G401 (cell line): ENCODE results near the gene IKZF3. TPM values are rescaled to one million over a fixed set of nuclear protein-coding genes. Genes with fewer than 3 reads are reported as not detected.
"Not testable (repeated sequence)": the region's sequence is repeated elsewhere in the genome, so short reads cannot be mapped to it uniquely, and the experiment has no call there.

Experiments used
- DNase-seq: peaks from one replicate; pipeline ENCODE4 v3.0.0-alpha.2; 2015; ENCODE audit warnings: low spot score
- in situ Hi-C: cut with HindIII; loops from 2 replicates; pipeline ENCODE4 v1.10.0; 2016; ENCODE audit warnings: low sequenced_read_pairs, mixed read lengths
- total RNA-seq: library from RNA; depleted of rRNA; stranded (reverse); fragments of >200 nt; shearing (Covaris generic); gene quantifications from 2 replicates; pipeline ENCODE4 v1.2.3, GENCODE V29; 2014

IKZF3 gene
- total RNA-seq, 1 experiment from 2014 or later = not detected

DNA sequence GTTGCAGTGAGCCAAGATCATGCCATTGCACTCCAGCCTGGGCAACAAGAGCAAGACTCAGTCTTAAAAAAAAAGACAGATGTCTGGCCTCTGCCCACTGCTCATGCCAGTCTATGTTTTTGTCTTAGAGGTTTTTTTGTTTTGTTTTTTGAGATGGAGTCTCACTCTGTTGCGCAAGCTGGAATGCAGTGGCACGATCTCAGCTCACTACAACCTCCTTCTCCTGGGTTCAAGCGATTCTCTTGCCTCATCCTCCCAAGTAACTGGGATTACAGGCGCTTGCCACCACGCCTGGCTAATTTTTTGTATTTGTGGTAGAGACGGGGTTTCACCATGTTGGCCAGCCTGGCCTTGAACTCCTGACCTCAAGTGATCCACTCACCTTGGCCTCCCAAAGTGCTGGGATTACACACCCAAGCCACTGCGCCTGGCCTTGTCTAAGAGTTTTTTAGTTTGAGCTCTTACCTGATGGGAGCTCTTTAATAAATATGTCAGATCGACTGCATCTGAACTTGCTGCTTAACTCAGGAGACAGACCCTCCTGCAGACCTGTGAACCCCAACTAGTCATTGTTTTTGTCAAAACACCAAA lies 115.6 kb downstream of the IKZF3 start:
- in situ Hi-C loops, DNase-seq: not testable (repeated sequence)

GRCh38 chr17:39747745-39748144 lies 116.4 kb downstream of the IKZF3 start:
- in situ Hi-C loops = no loop called here
- DNase-seq = no peak

DNA sequence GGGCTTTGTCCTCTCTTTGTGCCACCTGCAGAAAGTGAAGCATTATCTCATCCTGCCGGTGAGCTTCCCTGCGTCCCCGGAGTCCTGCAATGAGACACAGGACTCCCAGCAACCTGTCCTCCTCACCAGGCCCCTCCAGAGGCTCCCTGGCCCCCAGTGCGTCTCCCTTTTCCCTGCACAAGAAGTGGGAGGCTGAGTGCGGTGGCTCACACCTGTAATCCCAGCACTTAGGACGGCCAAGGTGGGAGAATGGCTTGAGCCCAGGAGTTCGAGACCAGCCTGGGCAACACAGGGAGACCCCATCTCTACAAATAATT lies 118.0 kb downstream of the IKZF3 start:
- in situ Hi-C loops = no loop called here
- no peak for DNase-seq

DNA sequence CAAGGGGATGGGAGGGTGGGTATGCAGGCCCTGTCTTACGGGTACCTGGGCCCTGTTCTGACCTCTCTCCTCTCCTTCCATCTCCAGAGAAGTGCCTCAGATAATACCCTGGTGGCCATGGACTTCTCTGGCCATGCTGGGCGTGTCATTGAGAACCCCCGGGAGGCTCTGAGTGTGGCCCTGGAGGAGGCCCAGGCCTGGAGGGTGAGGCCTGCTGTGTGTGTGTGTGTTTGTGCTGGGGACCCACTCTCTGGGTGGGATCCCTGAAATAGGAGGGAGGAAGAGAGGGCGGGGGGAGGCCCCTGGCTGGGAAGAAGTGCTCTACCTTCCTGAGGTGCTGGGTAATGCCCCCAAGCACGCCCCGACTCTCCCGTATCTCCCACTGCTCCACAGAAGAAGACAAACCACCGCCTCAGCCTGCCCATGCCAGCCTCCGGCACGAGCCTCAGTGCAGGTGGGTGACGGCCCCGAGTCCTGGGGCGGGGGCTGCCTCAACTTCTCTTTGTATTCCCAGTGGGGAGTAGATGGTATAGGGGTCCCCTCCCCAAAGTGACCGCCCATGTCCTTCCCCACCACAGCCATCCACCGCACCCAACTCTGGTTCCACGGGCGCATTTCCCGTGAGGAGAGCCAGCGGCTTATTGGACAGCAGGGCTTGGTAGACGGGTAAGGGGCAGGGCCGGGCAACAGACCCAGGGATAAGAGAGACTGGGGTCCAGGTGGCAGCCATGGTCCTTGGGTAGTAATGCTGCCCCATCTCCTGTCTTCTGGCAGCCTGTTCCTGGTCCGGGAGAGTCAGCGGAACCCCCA lies 118.6 kb downstream of the IKZF3 start:
- no peak for DNase-seq

GRCh38 chr17:39744836-39745215 lies 119.3 kb downstream of the IKZF3 start:
- DNase-seq = no peak
- in situ Hi-C loops = no loop called here

More for the DNA sequence above, 118.6 kb downstream of the IKZF3 start:
- in situ Hi-C loops = no loop called here

DNA sequence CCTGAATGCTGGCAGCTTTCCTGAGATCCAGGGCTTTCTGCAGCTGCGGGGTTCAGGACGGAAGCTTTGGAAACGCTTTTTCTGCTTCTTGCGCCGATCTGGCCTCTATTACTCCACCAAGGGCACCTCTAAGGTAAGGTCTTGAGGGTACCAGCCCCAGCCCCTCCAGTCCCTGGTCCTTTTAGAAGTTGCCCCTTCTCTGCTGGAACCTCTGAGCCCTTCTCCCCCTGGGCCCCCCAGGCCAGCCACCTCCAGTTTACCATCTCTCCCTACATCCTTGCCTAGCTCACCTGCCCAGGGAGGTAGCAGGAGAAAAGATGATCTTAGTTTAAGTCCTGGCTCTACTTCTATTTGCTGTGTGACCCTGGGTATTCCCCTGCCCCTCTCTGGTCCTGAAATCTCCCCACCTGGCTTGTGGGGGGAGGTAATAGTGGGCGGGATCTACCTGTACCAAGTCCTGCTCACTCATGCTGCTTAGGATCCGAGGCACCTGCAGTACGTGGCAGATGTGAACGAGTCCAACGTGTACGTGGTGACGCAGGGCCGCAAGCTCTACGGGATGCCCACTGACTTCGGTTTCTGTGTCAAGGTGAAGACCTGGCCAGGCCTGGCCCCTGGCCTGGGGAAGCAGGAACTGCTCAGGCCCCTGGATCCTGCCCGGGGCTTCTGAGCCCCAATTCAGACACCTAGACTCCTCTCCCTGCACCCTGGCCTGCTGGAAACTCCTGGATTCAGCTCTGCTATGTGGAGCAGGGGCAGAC lies 119.9 kb downstream of the IKZF3 start:
- no peak for DNase-seq
- in situ Hi-C loops = no loop called here

- DNase-seq = no peak
- in situ Hi-C loops = no loop called here
Measured at GRCh38 chr17:39742856-39743436, 121.2 kb downstream of the IKZF3 start.

GRCh38 chr17:39742126-39742855 lies 121.8 kb downstream of the IKZF3 start:
- in situ Hi-C loops = no loop called here
- DNase-seq = no peak

DNA sequence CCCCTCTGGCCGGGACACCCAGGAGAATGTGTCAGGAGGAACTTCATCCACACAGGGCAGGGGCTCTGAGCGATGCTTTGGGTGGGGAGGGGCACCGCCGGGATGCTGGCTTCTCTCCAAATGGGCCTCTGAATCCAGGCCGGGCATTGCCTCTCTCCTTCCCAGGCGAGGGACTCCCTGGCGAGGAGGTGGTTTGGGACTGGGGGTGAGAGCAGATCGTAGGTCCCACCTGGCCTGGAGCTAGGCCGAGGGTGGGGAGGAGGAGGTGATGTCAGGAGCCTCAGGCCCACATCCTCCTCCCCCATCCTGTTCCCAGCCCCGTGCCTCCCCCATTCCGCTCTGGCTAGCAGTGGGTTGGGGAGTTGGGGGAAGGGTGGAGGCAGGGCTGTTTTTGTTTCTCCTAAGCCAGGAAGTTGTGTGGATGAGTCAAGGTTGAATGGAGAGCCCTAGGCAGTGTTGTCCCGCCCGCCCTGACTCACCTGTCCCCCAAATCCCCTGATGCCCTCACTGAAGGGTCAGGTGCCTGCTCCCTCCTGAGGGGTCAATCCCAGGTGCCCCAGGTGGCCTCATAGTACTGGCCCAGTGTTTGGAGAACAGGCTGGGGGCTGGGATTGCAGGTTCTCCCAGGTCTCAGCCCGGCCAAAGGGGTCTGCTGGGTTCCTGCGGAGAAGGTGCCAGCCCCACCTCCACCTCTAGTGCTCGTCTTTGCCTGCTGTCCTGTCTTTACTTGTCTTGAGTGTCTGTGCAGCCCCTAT lies 123.6 kb downstream of the IKZF3 start:
- in situ Hi-C loops = no loop called here
- no peak for DNase-seq

GRCh38 chr17:39739885-39740356 lies 124.2 kb downstream of the IKZF3 start:
- peak; percentile 21 for DNase-seq
- in situ Hi-C loops = no loop called here

DNA sequence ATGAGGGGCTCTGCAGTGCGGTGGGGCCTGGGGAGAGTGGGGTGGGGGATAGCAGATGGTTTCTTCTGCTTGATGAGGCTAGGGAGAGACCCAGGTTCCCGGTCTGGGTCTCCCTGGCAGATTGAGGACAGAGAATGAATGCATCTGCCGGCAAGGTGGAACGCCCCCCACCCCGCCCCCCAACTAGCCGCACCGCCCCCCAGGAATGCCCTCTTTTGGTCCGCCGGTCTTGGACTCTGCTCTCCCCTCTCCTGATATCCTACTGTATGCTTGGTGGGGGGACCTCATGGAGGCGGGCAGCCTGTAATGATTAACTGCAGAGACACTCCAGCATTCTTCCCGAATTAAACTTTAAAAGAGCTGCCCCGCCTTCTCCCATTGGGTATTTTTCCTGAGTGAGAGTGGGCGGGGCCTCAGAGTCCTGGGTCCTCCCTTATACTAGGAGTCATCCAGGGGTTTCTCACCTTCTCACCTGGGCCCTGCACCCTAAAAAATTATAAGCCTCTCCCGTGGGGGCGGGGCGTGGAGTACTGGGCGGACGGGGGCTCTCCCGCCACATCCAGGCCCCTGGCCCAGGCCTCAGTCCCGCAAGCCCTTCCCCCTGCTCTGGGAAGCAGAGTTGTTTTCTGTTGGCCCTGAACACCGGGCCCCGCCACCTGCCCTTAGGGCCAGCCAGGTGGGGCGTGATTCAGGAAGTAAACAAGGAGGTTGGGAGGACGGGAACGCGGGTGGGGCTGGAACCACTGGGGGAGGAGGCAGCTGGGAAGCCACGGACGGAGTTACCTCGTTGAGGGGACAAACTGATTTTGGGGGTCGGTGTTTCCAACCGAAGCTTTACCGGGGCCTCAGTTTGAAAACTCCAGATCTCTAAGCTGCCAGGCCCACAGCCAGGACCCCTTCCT lies 124.9 kb downstream of the IKZF3 start:
- peak; percentile 58 for DNase-seq
- in situ Hi-C loops = no loop called here

GRCh38 chr17:39738568-39738901 lies 125.6 kb downstream of the IKZF3 start:
- DNase-seq = peak; percentile 72
- in situ Hi-C loops = no loop called here

DNA sequence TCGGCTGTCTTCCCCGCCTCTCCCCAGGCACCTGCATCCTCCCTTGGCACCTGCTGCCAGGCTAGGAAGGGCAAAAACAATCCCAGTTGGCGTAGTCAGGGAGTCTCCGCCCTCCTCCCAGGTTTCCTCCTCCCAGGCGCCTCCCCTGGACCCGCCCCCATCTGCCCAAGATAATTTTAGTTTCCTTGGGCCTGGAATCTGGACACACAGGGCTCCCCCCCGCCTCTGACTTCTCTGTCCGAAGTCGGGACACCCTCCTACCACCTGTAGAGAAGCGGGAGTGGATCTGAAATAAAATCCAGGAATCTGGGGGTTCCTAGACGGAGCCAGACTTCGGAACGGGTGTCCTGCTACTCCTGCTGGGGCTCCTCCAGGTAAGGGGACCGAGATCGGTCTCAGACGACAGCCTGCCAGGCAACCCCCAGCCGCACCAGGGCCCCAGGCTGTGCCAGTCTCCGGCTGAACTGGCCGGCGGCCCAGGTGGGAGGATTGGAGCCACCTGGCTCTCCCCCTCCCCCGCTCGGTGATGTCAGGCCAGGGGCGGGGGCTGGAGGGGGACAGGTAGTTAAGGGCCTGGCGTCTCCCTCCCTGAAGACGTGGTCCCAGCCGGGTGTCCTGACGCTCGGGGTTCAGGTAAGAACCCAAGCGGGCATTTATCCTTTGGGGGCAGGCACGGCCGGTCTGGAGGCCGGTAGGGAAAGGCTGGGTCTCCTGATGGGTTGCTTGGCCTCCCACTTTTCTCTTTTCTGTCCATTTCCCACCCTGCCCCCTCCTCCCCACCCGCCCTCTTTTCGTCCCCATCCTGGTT lies 126.1 kb downstream of the IKZF3 start, which contains the start of gene GRB7:
Gene GRB7, plus strand, starts transcription at position 179 of the 808 bp plus-strand sequence. CDS start 4,364 bp downstream, outside the sequence.
- in situ Hi-C loops = no loop called here
- peak; percentile 92 for DNase-seq

GRCh38 chr17:39737206-39737759 lies 126.8 kb downstream of the IKZF3 start:
- in situ Hi-C loops = no loop called here
- no peak for DNase-seq

GRCh38 chr17:39736319-39737165 lies 127.6 kb downstream of the IKZF3 start:
- in situ Hi-C loops = no loop called here
- DNase-seq = no peak

DNA sequence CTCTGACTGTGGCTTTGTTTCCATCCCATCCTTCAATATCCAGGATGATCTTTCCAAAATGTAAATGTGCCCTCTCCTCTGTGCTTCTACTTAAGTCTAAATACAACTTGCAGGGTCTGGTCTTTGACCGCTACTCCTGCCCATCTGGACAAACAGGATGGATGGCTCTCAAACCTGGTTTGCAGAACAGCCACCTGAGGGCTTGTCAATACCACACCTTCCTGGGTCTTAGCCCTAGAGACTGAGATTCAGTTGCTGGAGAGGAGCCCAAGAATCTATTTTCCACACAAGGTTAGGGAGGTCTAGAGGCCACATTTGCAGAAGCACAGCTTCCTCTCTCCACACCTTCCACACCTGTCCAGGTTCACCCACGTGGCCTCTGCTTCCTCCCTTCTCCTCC lies 128.2 kb downstream of the IKZF3 start:
- in situ Hi-C loops = no loop called here
- no peak for DNase-seq
